ENCODE results near the gene EPS8. TPM values are rescaled to one million over a fixed set of nuclear protein-coding genes. Genes with fewer than 3 reads are reported as not detected.

The EPS8 gene
- total RNA-seq, 5 donors from 2014 or later (not counting 1 experiment from before 2014, with no cell fraction given): 0.91 to 3.8 (median 2.1) TPM

GRCh38 chr12:15687583-15687982 is 101.6 kb downstream of the EPS8 start:
- no peak for DNase-seq
- no peaks in the 10 kb centered on the region for H3K36me3 ChIP-seq (ENCODE audit: control insufficient read depth in 2 of 2, extremely low read depth in 1 of 2, insufficient read depth in 1 of 2, low read length in 1 of 2)
- Mint-ChIP-seq H3K27ac (no peak overlapping the region), H3K4me3 (no peak overlapping the region), H3K4me1 (no peaks in the 10 kb centered on the region), H3K27me3 (peaks cover under 1 to 6% of the 10 kb centered on the region in 2 donors), H3K9me3 (no peaks in the 10 kb centered on the region), H3K36me3 (no peaks in the 10 kb centered on the region)
- H3K27ac ChIP-seq (ENCODE audit: low read length): no peak overlapping the region
- H3K27me3 ChIP-seq (replicated peaks in 1 of 2; ENCODE audit: control insufficient read depth in 2 of 2, extremely low read depth in 1 of 2, insufficient read depth in 2 of 2, low read length in 1 of 2): peaks cover 0 to 4% of the 10 kb centered on the region in 2 experiments
- H3K4me1 ChIP-seq (ENCODE audit: control insufficient read depth in 1 of 2, extremely low read depth in 1 of 2, insufficient read depth in 2 of 2, low read length in 2 of 2): no peaks in the 10 kb centered on the region
- ChIA-PET POLR2A (no interaction called here), CTCF (no interaction called here)
- no peak overlapping the region for H3K4me3 ChIP-seq (ENCODE audit: control insufficient read depth in 1 of 2, extremely low read depth in 1 of 2, low read length in 1 of 2)
- ATAC-seq (replicated peaks in 1 of 4): no peak
- H3K9me3 ChIP-seq: no peaks in the 10 kb centered on the region

GRCh38 chr12:15684896-15685658 is 104.1 kb downstream of the EPS8 start:
- Mint-ChIP-seq H3K4me3 (no peak overlapping the region), H3K4me1 (no peaks in the 10 kb centered on the region), H3K27me3 (peaks cover 0 to 9% of the 10 kb centered on the region in 2 donors)

GRCh38 chr12:15682826-15683225 is 106.4 kb downstream of the EPS8 start:
- Mint-ChIP-seq H3K9me3 (no peaks in the 10 kb centered on the region), H3K27me3 (peaks cover 0 to 3% of the 10 kb centered on the region in 2 donors), H3K27ac (no peak overlapping the region), H3K4me3 (no peak overlapping the region), H3K36me3 (no peaks in the 10 kb centered on the region), H3K4me1 (no peaks in the 10 kb centered on the region)
- no peak for ATAC-seq (replicated peaks in 1 of 4)
- ChIA-PET CTCF (no interaction called here), POLR2A (no interaction called here)
- Histone ChIP-seq H3K4me3 (ENCODE audit: control insufficient read depth in 1 of 2, extremely low read depth in 1 of 2, low read length in 1 of 2) (no peak overlapping the region), H3K4me1 (ENCODE audit: control insufficient read depth in 1 of 2, extremely low read depth in 1 of 2, insufficient read depth in 2 of 2, low read length in 2 of 2) (no peaks in the 10 kb centered on the region), H3K9me3 (no peaks in the 10 kb centered on the region), H3K27ac (ENCODE audit: low read length) (no peak overlapping the region), H3K36me3 (ENCODE audit: control insufficient read depth in 2 of 2, extremely low read depth in 1 of 2, insufficient read depth in 1 of 2, low read length in 1 of 2) (no peaks in the 10 kb centered on the region), H3K27me3 (replicated peaks in 1 of 2; ENCODE audit: control insufficient read depth in 2 of 2, extremely low read depth in 1 of 2, insufficient read depth in 2 of 2, low read length in 1 of 2) (no peaks in the 10 kb centered on the region)
- no peak for DNase-seq

More at GRCh38 chr12:15684896-15685658, 104.1 kb downstream of the EPS8 start:
- Histone ChIP-seq H3K4me1 (ENCODE audit: control insufficient read depth in 1 of 2, extremely low read depth in 1 of 2, insufficient read depth in 2 of 2, low read length in 2 of 2) (no peaks in the 10 kb centered on the region), H3K9me3 (no peaks in the 10 kb centered on the region), H3K27ac (ENCODE audit: low read length) (no peak overlapping the region), H3K27me3 (replicated peaks in 1 of 2; ENCODE audit: control insufficient read depth in 2 of 2, extremely low read depth in 1 of 2, insufficient read depth in 2 of 2, low read length in 1 of 2) (peaks cover 0 to 4% of the 10 kb centered on the region in 2 experiments), H3K4me3 (ENCODE audit: control insufficient read depth in 1 of 2, extremely low read depth in 1 of 2, low read length in 1 of 2) (no peak overlapping the region), H3K36me3 (ENCODE audit: control insufficient read depth in 2 of 2, extremely low read depth in 1 of 2, insufficient read depth in 1 of 2, low read length in 1 of 2) (no peaks in the 10 kb centered on the region)
- WGBS (ENCODE audit: insufficient coverage): 100% methylated on average over 1 of the region's 6 CpGs
- Mint-ChIP-seq H3K27ac (no peak overlapping the region), H3K36me3 (no peaks in the 10 kb centered on the region), H3K9me3 (no peaks in the 10 kb centered on the region)
- DNase-seq: no peak
- CTCF ChIA-PET: interaction anchor here in 1 of 2 donors (1.5 kb wide), 1 partner anchor 11 kb away, joined by 3 read pairs; no protein-coding TSS in a partner anchor
- POLR2A ChIA-PET: interaction anchor here in 1 of 2 donors (0.6 kb wide), 1 partner anchor 68 kb away, joined by 3 read pairs; no protein-coding TSS in a partner anchor
- ATAC-seq (replicated peaks in 1 of 4): no peak

GRCh38 chr12:15679151-15679550 is 110.0 kb downstream of the EPS8 start:
- Histone ChIP-seq H3K27ac (ENCODE audit: low read length) (no peak overlapping the region), H3K4me3 (ENCODE audit: control insufficient read depth in 1 of 2, extremely low read depth in 1 of 2, low read length in 1 of 2) (no peak overlapping the region), H3K9me3 (no peaks in the 10 kb centered on the region), H3K36me3 (ENCODE audit: control insufficient read depth in 2 of 2, extremely low read depth in 1 of 2, insufficient read depth in 1 of 2, low read length in 1 of 2) (no peaks in the 10 kb centered on the region), H3K27me3 (replicated peaks in 1 of 2; ENCODE audit: control insufficient read depth in 2 of 2, extremely low read depth in 1 of 2, insufficient read depth in 2 of 2, low read length in 1 of 2) (no peaks in the 10 kb centered on the region), H3K4me1 (ENCODE audit: control insufficient read depth in 1 of 2, extremely low read depth in 1 of 2, insufficient read depth in 2 of 2, low read length in 2 of 2) (no peaks in the 10 kb centered on the region)
- no peak overlapping the region for H3K27ac Mint-ChIP-seq
- ATAC-seq (replicated peaks in 1 of 4): no peak
- peaks cover 0 to 3% of the 10 kb centered on the region in 2 donors for H3K27me3 Mint-ChIP-seq
- no peaks in the 10 kb centered on the region for H3K4me1 Mint-ChIP-seq
- ChIA-PET POLR2A (no interaction called here), CTCF (no interaction called here)
- H3K9me3 Mint-ChIP-seq: no peaks in the 10 kb centered on the region
- no peaks in the 10 kb centered on the region for H3K36me3 Mint-ChIP-seq
- no peak overlapping the region for H3K4me3 Mint-ChIP-seq
- WGBS (ENCODE audit: insufficient coverage): 69% methylated on average over 1 of the region's 1 CpG
- no peak for DNase-seq

GRCh38 chr12:15677726-15678201 is 111.4 kb downstream of the EPS8 start:
- H3K27ac Mint-ChIP-seq: no peak overlapping the region
- no peaks in the 10 kb centered on the region for H3K4me1 ChIP-seq (ENCODE audit: control insufficient read depth in 1 of 2, extremely low read depth in 1 of 2, insufficient read depth in 2 of 2, low read length in 2 of 2)
- WGBS (ENCODE audit: insufficient coverage): no CpG with 5 or more reads among the region's 3 CpGs
- H3K36me3 ChIP-seq (ENCODE audit: control insufficient read depth in 2 of 2, extremely low read depth in 1 of 2, insufficient read depth in 1 of 2, low read length in 1 of 2): no peaks in the 10 kb centered on the region
- POLR2A ChIA-PET: no interaction called here
- no peak overlapping the region for H3K4me3 ChIP-seq (ENCODE audit: control insufficient read depth in 1 of 2, extremely low read depth in 1 of 2, low read length in 1 of 2)
- H3K9me3 Mint-ChIP-seq: no peaks in the 10 kb centered on the region
- no peaks in the 10 kb centered on the region for H3K9me3 ChIP-seq
- no peak for ATAC-seq (replicated peaks in 1 of 4)
- peaks cover 0 to 3% of the 10 kb centered on the region in 2 donors for H3K27me3 Mint-ChIP-seq
- H3K4me1 Mint-ChIP-seq: no peaks in the 10 kb centered on the region
- DNase-seq: no peak
- H3K36me3 Mint-ChIP-seq: no peaks in the 10 kb centered on the region
- no peak overlapping the region for H3K4me3 Mint-ChIP-seq
- no peaks in the 10 kb centered on the region for H3K27me3 ChIP-seq (replicated peaks in 1 of 2; ENCODE audit: control insufficient read depth in 2 of 2, extremely low read depth in 1 of 2, insufficient read depth in 2 of 2, low read length in 1 of 2)
- CTCF ChIA-PET: no interaction called here
- no peak overlapping the region for H3K27ac ChIP-seq (ENCODE audit: low read length)

- H3K4me1 ChIP-seq (ENCODE audit: control insufficient read depth in 1 of 2, extremely low read depth in 1 of 2, insufficient read depth in 2 of 2, low read length in 2 of 2): no peaks in the 10 kb centered on the region
- POLR2A ChIA-PET: no interaction called here
- Mint-ChIP-seq H3K4me3 (no peak overlapping the region), H3K36me3 (no peaks in the 10 kb centered on the region), H3K9me3 (no peaks in the 10 kb centered on the region), H3K4me1 (no peaks in the 10 kb centered on the region), H3K27me3 (peaks cover 0 to 3% of the 10 kb centered on the region in 2 donors), H3K27ac (no peak overlapping the region)
- 90% methylated on average over 2 of the region's 3 CpGs for WGBS (ENCODE audit: insufficient coverage)
- CTCF ChIA-PET: no interaction called here
- H3K36me3 ChIP-seq (ENCODE audit: control insufficient read depth in 2 of 2, extremely low read depth in 1 of 2, insufficient read depth in 1 of 2, low read length in 1 of 2): no peaks in the 10 kb centered on the region
- H3K9me3 ChIP-seq: no peaks in the 10 kb centered on the region
- H3K27ac ChIP-seq (ENCODE audit: low read length): no peak overlapping the region
- ATAC-seq (replicated peaks in 1 of 4): no peak
- H3K27me3 ChIP-seq (replicated peaks in 1 of 2; ENCODE audit: control insufficient read depth in 2 of 2, extremely low read depth in 1 of 2, insufficient read depth in 2 of 2, low read length in 1 of 2): no peaks in the 10 kb centered on the region
- H3K4me3 ChIP-seq (ENCODE audit: control insufficient read depth in 1 of 2, extremely low read depth in 1 of 2, low read length in 1 of 2): no peak overlapping the region
- no peak for DNase-seq
Measured at GRCh38 chr12:15677228-15677627, 112.0 kb downstream of the EPS8 start.
